Esophagus squamous epithelium (tissue), 4 donors: ENCODE measurements around the gene OR5F1.

ENCODE experiments used
- POLR2A ChIP-seq, 4 donors: fragments of 450-650 bp; IDR thresholded peaks; one replicate each; pipeline ENCODE4 v1.6.1; 2017; ENCODE audit warnings: antibody characterized with exemption in 4 of 4, mild to moderate bottlenecking in 4 of 4, moderate library complexity in 3 of 4
- TF ChIP-seq, protein P1 (sequence below), 6 experiments: fragments of 450-650 bp in 4 of 6; fragments of 200-600 bp in 2 of 6; sonication (generic) in 2 of 6; IDR thresholded peaks; one replicate each; pipeline ENCODE4 v1.5.1; 2016 to 2019; ENCODE audit warnings: antibody characterized with exemption in 6 of 6, mild to moderate bottlenecking in 4 of 6, moderate library complexity in 4 of 6

DNA sequence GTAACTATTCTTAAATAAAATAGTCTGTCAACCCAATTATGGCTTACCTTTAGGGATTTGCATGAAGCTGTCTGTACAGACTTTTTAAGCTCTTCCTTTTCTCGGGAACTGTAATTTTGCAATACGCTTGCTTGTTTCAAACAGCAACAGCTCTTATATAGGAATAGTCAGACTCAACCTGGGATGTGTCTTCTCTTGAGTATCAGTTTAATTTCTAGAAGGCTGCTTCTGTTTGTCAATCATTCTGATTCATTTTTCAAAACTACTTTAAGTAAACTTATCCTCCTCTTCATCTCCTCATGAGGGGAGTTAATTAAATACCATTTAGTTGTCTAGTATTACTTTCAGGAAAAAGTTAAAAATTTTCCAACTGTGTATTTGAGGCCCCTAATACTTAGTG is 24.6 kb downstream of the OR5F1 start, which contains the start of gene OR10AG1:
- TF ChIP-seq, protein P1, sequence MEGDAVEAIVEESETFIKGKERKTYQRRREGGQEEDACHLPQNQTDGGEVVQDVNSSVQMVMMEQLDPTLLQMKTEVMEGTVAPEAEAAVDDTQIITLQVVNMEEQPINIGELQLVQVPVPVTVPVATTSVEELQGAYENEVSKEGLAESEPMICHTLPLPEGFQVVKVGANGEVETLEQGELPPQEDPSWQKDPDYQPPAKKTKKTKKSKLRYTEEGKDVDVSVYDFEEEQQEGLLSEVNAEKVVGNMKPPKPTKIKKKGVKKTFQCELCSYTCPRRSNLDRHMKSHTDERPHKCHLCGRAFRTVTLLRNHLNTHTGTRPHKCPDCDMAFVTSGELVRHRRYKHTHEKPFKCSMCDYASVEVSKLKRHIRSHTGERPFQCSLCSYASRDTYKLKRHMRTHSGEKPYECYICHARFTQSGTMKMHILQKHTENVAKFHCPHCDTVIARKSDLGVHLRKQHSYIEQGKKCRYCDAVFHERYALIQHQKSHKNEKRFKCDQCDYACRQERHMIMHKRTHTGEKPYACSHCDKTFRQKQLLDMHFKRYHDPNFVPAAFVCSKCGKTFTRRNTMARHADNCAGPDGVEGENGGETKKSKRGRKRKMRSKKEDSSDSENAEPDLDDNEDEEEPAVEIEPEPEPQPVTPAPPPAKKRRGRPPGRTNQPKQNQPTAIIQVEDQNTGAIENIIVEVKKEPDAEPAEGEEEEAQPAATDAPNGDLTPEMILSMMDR (IDR thresholded peaks at IDR 0.05), result no peak
- no peak for TF ChIP-seq POLR2A (IDR thresholded peaks at IDR 0.05)
